ENCODE measurements around the gene RNF5.

Gene RNF5

DNA sequence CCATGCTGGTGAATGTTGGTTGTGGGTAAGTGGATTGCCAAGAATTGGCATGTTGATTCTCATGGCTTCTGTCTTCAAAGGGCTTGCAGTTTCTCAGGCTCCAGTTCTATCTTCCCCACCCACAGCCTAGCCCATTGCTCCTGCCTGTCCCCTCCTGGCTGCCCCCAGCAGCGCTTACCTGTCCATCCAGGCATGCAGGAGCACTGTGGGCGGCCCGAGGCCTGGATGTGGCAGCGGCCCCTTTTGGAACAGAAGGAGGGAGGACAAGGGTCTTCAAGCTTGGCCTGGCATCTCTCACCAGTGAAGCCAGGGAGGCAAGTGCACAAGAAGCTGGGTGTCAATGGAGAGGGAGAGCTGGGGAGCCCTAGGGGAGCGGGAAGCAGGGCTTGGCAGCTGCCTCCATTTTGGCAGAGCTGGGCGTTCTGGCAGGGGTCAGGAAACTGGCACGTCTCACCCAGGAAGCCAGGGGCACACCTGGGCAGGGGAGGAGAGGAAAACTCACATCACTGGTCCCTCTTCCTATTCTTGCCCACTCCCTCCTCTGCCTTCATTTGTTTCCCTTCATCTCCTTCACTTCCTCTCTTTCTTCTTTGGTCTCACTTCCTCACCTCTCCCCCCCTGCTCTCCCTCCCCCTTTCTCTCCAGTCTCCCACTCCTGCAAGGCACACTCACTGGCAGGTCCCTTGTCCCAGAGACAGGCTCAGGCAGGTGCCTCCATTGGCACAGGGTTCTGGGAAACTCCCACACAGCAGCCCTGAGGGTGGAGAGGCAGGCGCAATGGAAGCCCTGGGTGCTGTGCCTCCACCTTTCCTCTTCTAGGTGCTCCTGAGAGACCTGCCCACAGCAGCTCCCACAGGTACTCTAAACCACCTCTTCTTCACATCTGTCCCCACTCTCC is 44.4 kb downstream of the RNF5 start:
- Mint-ChIP-seq H3K27ac (peak overlapping the region; percentile 61 to 71), H3K4me1 (peaks cover 19% of the 10 kb centered on the region), H3K4me3 (no peak overlapping the region), H3K9me3 (no peaks in the 10 kb centered on the region), H3K27me3 (peaks cover 6% of the 10 kb centered on the region)
- DNase-seq = no peak
- ATAC-seq = no peak

GRCh38 chr6:32223258-32224235 is 45.3 kb downstream of the RNF5 start, which contains the start of gene NOTCH4:
NOTCH4 (minus strand) TSS chr6:32224067; CDS start chr6:32223928, 139 bp downstream.
- no peak within 1 kb of the TSS for H3K4me3 Mint-ChIP-seq
- H3K27me3 Mint-ChIP-seq = peaks cover 6% of the 10 kb centered on the region
- H3K9me3 Mint-ChIP-seq = no peaks in the 10 kb centered on the region
- H3K27ac Mint-ChIP-seq = peak within 1 kb of the TSS; percentile 61 to 71
- ATAC-seq (no peak), DNase-seq (no peak)
- H3K4me1 Mint-ChIP-seq = peaks cover 19% of the 10 kb centered on the region

GRCh38 chr6:32224696-32225095 is 46.5 kb downstream of the RNF5 start:
- peaks cover 19% of the 10 kb centered on the region for H3K4me1 Mint-ChIP-seq
- DNase-seq = no peak
- ATAC-seq = no peak
- no peak overlapping the region for H3K27ac Mint-ChIP-seq
- H3K9me3 Mint-ChIP-seq = no peaks in the 10 kb centered on the region
- H3K27me3 Mint-ChIP-seq = peaks cover 1% of the 10 kb centered on the region
- H3K4me3 Mint-ChIP-seq = no peak overlapping the region

DNA sequence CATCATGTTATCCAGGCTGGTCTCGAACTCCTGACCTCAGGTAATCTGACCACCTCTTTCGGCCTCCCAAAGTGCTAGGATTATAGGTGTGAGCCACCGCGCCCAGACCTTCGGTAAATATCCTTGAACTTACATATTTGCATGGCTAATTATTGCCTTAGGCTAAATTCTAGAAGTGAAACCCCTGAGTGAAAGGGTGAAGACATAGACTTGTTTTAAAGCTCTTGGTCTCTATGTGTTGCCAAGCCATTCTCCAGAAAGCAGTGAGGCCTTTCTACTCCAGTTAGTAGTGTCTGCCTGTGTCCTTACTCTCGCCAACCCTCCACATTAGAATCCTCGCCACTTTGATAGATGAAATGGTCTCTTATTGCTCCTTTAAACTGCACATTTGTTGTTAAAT is 48.2 kb downstream of the RNF5 start:
- no peak for ATAC-seq
- DNase-seq = no peak
- Mint-ChIP-seq H3K4me1 (peaks cover 19% of the 10 kb centered on the region), H3K27me3 (no peaks in the 10 kb centered on the region), H3K4me3 (no peak overlapping the region), H3K27ac (no peak overlapping the region), H3K9me3 (no peaks in the 10 kb centered on the region)

Data from stimulated activated naive CD8-positive, alpha-beta T cell treated with anti-CD3 and anti-CD28 coated beads, Interleukin-15, amount 100 ng/mL, for 72 hours (primary cell).